Amniotic stem cell (primary cell): Measurements from ENCODE around the gene SNTG2.

ENCODE experiments used
- DNase-seq: peaks from one replicate; lab custom pipeline; 2025; lab: John Stamatoyannopoulos, UW

Gene SNTG2

GRCh38 chr2:1002350-1002749, 51.7 kb downstream of the SNTG2 start:
- no peak for DNase-seq

- DNase-seq = no peak
Measured at GRCh38 chr2:1004398-1004797, 53.7 kb downstream of the SNTG2 start.

GRCh38 chr2:1010415-1010930, 59.8 kb downstream of the SNTG2 start:
- DNase-seq = no peak

- DNase-seq = no peak
Measured at GRCh38 chr2:1011006-1011405, 60.4 kb downstream of the SNTG2 start.

- no peak for DNase-seq
Measured at GRCh38 chr2:1011985-1012384, 61.3 kb downstream of the SNTG2 start.

- no peak for DNase-seq
Measured at GRCh38 chr2:1014802-1015201, 64.2 kb downstream of the SNTG2 start.

- no peak for DNase-seq
Measured at GRCh38 chr2:1016500-1016899, 65.9 kb downstream of the SNTG2 start.

GRCh38 chr2:1017827-1018226, 67.2 kb downstream of the SNTG2 start:
- no peak for DNase-seq

- DNase-seq = no peak
Measured at GRCh38 chr2:1020206-1020605, 69.6 kb downstream of the SNTG2 start.

GRCh38 chr2:1022178-1022577, 71.5 kb downstream of the SNTG2 start:
- no peak for DNase-seq

GRCh38 chr2:1024981-1025380, 74.3 kb downstream of the SNTG2 start:
- DNase-seq = no peak

GRCh38 chr2:1026141-1026540, 75.5 kb downstream of the SNTG2 start:
- DNase-seq = no peak

- no peak for DNase-seq
Measured at GRCh38 chr2:1028831-1029230, 78.2 kb downstream of the SNTG2 start.

GRCh38 chr2:1032030-1032429, 81.4 kb downstream of the SNTG2 start:
- no peak for DNase-seq

- no peak for DNase-seq
Measured at GRCh38 chr2:1033069-1033468, 82.4 kb downstream of the SNTG2 start.

GRCh38 chr2:1037066-1037465, 86.4 kb downstream of the SNTG2 start:
- no peak for DNase-seq

- no peak for DNase-seq
Measured at GRCh38 chr2:1039549-1039948, 88.9 kb downstream of the SNTG2 start.

- DNase-seq = no peak
Measured at GRCh38 chr2:1041012-1041805, 90.6 kb downstream of the SNTG2 start.

- no peak for DNase-seq
Measured at GRCh38 chr2:1045109-1045508, 94.5 kb downstream of the SNTG2 start.

- no peak for DNase-seq
Measured at GRCh38 chr2:1046067-1046466, 95.4 kb downstream of the SNTG2 start.

- DNase-seq = no peak
Measured at GRCh38 chr2:1047485-1047884, 96.8 kb downstream of the SNTG2 start.

GRCh38 chr2:1049691-1050090, 99.0 kb downstream of the SNTG2 start:
- no peak for DNase-seq

GRCh38 chr2:1051075-1051474, 100.4 kb downstream of the SNTG2 start:
- no peak for DNase-seq

GRCh38 chr2:1052771-1053191, 102.1 kb downstream of the SNTG2 start:
- DNase-seq = no peak
